K562 (cell line): ENCODE data around the gene PRTN3. TPM values are rescaled to one million over a fixed set of nuclear protein-coding genes. Genes with fewer than 3 reads are reported as not detected.

Experiments
- CCAR2 ChIP-seq: fragments of 200-400 bp; formaldehyde crosslinking; IDR thresholded peaks from 2 replicates; pipeline ENCODE4 v1.6.1; 2017; ENCODE audit warnings: mild to moderate bottlenecking, low read depth, low read length
- CLOCK ChIP-seq: fragments of 250-450 bp; sonication (Bioruptor Pico); IDR thresholded peaks from 2 replicates; pipeline ENCODE4 v1.4.0; 2020; ENCODE audit warnings: mild to moderate bottlenecking, moderate library complexity, borderline replicate concordance
- NFRKB ChIP-seq: fragments of 450-650 bp; IDR thresholded peaks from 2 replicates; pipeline ENCODE4 v1.6.1; 2016; ENCODE audit warnings: low read depth
- POLR3A ChIP-seq: IDR thresholded peaks from 2 replicates; pipeline ENCODE4 v1.6.1; 2011; ENCODE audit warnings: borderline replicate concordance, mild to moderate bottlenecking, moderate library complexity; ENCODE audit not compliant: insufficient read length, insufficient read depth; ENCODE audit errors: extremely low read depth
- PPARD ChIP-seq: fragments of 250-450 bp; sonication (Bioruptor Pico); IDR thresholded peaks from 2 replicates; pipeline ENCODE4 v1.8.0; 2022; ENCODE audit warnings: inconsistent platforms, mild to moderate bottlenecking, moderate library complexity
- RBM39 ChIP-seq: fragments of 200-400 bp; formaldehyde crosslinking; optimal IDR thresholded peaks from 2 replicates; pipeline ENCODE3; 2018; ENCODE audit warnings: low read depth, low read length
- SMARCA5 ChIP-seq: fragments of 450-650 bp; IDR thresholded peaks from 2 replicates; pipeline ENCODE4 v1.6.1; 2016
- STAT5A ChIP-seq: IDR thresholded peaks from 2 replicates; pipeline ENCODE4 v1.6.1; 2012; ENCODE audit warnings: low read length, inconsistent platforms, borderline replicate concordance
- YY1 ChIP-seq, 3 experiments: IDR thresholded peaks; 2 replicates each; pipeline ENCODE4 v1.6.1; 2011; ENCODE audit warnings: low read length in 2 of 3, mild to moderate bottlenecking in 2 of 3, moderate library complexity in 2 of 3, borderline replicate concordance in 1 of 3, control low read depth in 1 of 3, low read depth in 1 of 3; ENCODE audit not compliant: insufficient read depth in 3 of 3, insufficient replicate concordance in 2 of 3, control insufficient read depth in 1 of 3, insufficient read length in 1 of 3; ENCODE audit errors: extremely low read depth in 1 of 3
- ZFP30 ChIP-seq: fragments of 250-450 bp; sonication (Bioruptor Pico); IDR thresholded peaks from 2 replicates; pipeline ENCODE4 v1.8.0; 2022; ENCODE audit warnings: moderate library complexity, mild to moderate bottlenecking, inconsistent platforms, borderline replicate concordance
- ZNF3 ChIP-seq: fragments of 250-450 bp; sonication (Bioruptor Pico); IDR thresholded peaks from 2 replicates; pipeline ENCODE4 v1.5.0; 2021; ENCODE audit warnings: mild to moderate bottlenecking, moderate library complexity
- ZNF354B ChIP-seq: fragments of 250-450 bp; sonication (Bioruptor Pico); IDR thresholded peaks from 2 replicates; pipeline ENCODE4 v1.4.0; 2020
- ZNF444 ChIP-seq: fragments of 250-450 bp; sonication (Bioruptor Pico); IDR thresholded peaks from 2 replicates; pipeline ENCODE4 v1.4.0; 2020; ENCODE audit warnings: mild to moderate bottlenecking, moderate library complexity
- ZNF511 ChIP-seq: sonication (generic); formaldehyde crosslinking; IDR thresholded peaks from 2 replicates; pipeline ENCODE4 v1.8.0; 2022; ENCODE audit warnings: mild to moderate bottlenecking, missing genetic modification reagents
- polyA plus RNA-seq, 8 experiments: library from polyadenylated mRNA; depleted of rRNA in 4 of 8; stranded (reverse) in 5 of 8; unstranded in 3 of 8; fragments of >200 nt; fragmentation: Nextera tagmentation in 2 of 8; fragmentation: Illumina TruSeq in 1 of 8; extraction: Ambion mirVana in 2 of 8; extraction: Trizol in 1 of 8; gene quantifications; 2 replicates each; pipeline versions ENCODE4 v1.2.1 to v1.2.3, GENCODE V29; 2011 to 2014; ENCODE audit warnings: inconsistent platforms in 1 of 8, missing spikeins in 1 of 8
- total RNA-seq, 7 experiments: library from RNA; depleted of rRNA in 6 of 7; stranded (reverse); fragments of >200 nt in 6 of 7; fragmentation: Illumina TruSeq in 2 of 7; extraction: Trizol in 2 of 7; gene quantifications; 2 replicates each; pipeline versions ENCODE4 v1.2.1 to v1.2.3, GENCODE V29; 2011 to 2021; ENCODE audit warnings: low replicate concordance in 1 of 7

The PRTN3 gene
- total and polyA plus RNA-seq, 9 of the 15 experiments (the other 6 are each of a cell fraction or from before 2014, with no cell fraction given): 0.14 to 0.86 (median 0.43) TPM; not detected in 3

GRCh38 chr19:844546-844971, 3.8 kb downstream of the PRTN3 start (continued):
- TF ChIP-seq NFRKB (no peak), ZNF511 (CRISPR knock-in tag) (no peak), CLOCK (CRISPR knock-in tag) (no peak), ZNF444 (CRISPR knock-in tag) (peak; percentile 57; the same call in 1 of the 2 replicates), PPARD (CRISPR knock-in tag) (no peak), ZNF354B (no peak), ZFP30 (CRISPR knock-in tag) (no peak), SMARCA5 (peak; percentile 80; the same call in 1 of the 2 replicates), STAT5A (no peak), YY1 (IDR thresholded peaks at IDR 0.05; ENCODE audit: borderline replicate concordance in 1 of 3, control insufficient read depth in 1 of 3, extremely low read depth in 1 of 3, insufficient read depth in 3 of 3, insufficient read length in 1 of 3, insufficient replicate concordance in 2 of 3, low read depth in 1 of 3, low read length in 2 of 3) (no peak), RBM39 (no peak), CCAR2 (no peak), ZNF3 (CRISPR knock-in tag) (no peak), POLR3A (no peak)
